Fibroblast of upper back skin (primary cell): ENCODE data around the gene RAB21.
A peak's percentile ranks its signal among the peaks of the same experiment; 100 is the strongest.

Source experiments
- DNase-seq: peaks from one replicate; pipeline ENCODE4 v3.0.0-alpha.2; 2013

RAB21 gene

GRCh38 chr12:71754461-71755145, at the start of gene RAB21:
Gene RAB21, plus strand, starts transcription at chr12:71754863. Its CDS starts 267 bp downstream, at chr12:71755130.
- peak; percentile 96 for DNase-seq

- no peak for DNase-seq
These were observed 49.7 kb upstream of the RAB21 start for GRCh38 chr12:71704920-71705319.

- peak; percentile 34 for DNase-seq
These were observed 46.0 kb upstream of the RAB21 start for GRCh38 chr12:71708658-71709057.

GRCh38 chr12:71710276-71711125, 44.2 kb upstream of the RAB21 start:
- peak; percentile 90 for DNase-seq

GRCh38 chr12:71718611-71719010, 36.1 kb upstream of the RAB21 start:
- DNase-seq = no peak

GRCh38 chr12:71719647-71720370, 34.9 kb upstream of the RAB21 start:
- DNase-seq = no peak

- DNase-seq = no peak
These were observed 32.7 kb upstream of the RAB21 start for GRCh38 chr12:71721783-71722505.

GRCh38 chr12:71725011-71725410, 29.7 kb upstream of the RAB21 start:
- DNase-seq = peak; percentile 53

- DNase-seq = no peak
These were observed 28.1 kb upstream of the RAB21 start for GRCh38 chr12:71726548-71726947.

GRCh38 chr12:71727958-71728357, 26.7 kb upstream of the RAB21 start:
- DNase-seq = no peak

GRCh38 chr12:71730936-71731335, 23.7 kb upstream of the RAB21 start:
- no peak for DNase-seq

GRCh38 chr12:71731439-71732356, 23.0 kb upstream of the RAB21 start:
- peak; percentile 75 for DNase-seq

- DNase-seq = no peak
These were observed 22.3 kb upstream of the RAB21 start for GRCh38 chr12:71732357-71732712.

- no peak for DNase-seq
These were observed 17.5 kb upstream of the RAB21 start for GRCh38 chr12:71737197-71737596.

GRCh38 chr12:71742998-71743397, 11.7 kb upstream of the RAB21 start:
- DNase-seq = no peak

- no peak for DNase-seq
These were observed 10.0 kb upstream of the RAB21 start for GRCh38 chr12:71744522-71745300.

GRCh38 chr12:71746974-71747611, 7.6 kb upstream of the RAB21 start:
- peak; percentile 70 for DNase-seq

GRCh38 chr12:71748081-71748850, 6.4 kb upstream of the RAB21 start:
- DNase-seq = peak; percentile 13

GRCh38 chr12:71749666-71750065, 5.0 kb upstream of the RAB21 start:
- DNase-seq = peak; percentile 9

- DNase-seq = no peak
These were observed 1.8 kb upstream of the RAB21 start for GRCh38 chr12:71752891-71753290.
